Gastroesophageal sphincter (tissue), 4 donors: ENCODE data around the gene KRT6C. TPM values are rescaled to one million over a fixed set of nuclear protein-coding genes. Genes with fewer than 3 reads are reported as not detected.

Source experiments
- ATAC-seq: fragments of 150-250 bp; one replicate; pipeline ENCODE4 v1.9.1; 2016; ENCODE audit warnings: mild to moderate bottlenecking, moderate library complexity
- H3K27ac ChIP-seq, 4 donors: fragments of 200-600 bp; sonication (generic) in 3 of 4; 1 replicate in 3 of 4; 2 replicates in 1 of 4; pipeline ENCODE4 v1.5.1; 2016 to 2019
- H3K27me3 ChIP-seq: fragments of 200-600 bp; sonication (generic); one replicate; pipeline ENCODE4 v1.5.1; 2019
- H3K36me3 ChIP-seq, 2 donors: fragments of 200-600 bp; sonication (generic); one replicate each; pipeline ENCODE4 v1.5.1; 2019; ENCODE audit warnings: control low read depth in 1 of 2
- H3K4me1 ChIP-seq, 3 donors: fragments of 200-600 bp; sonication (generic); 1 replicate in 2 of 3; 2 replicates in 1 of 3; pipeline ENCODE4 v1.5.1; 2016 to 2019; ENCODE audit warnings: control low read depth in 2 of 3
- H3K4me3 ChIP-seq, 2 donors: fragments of 200-600 bp; sonication (generic); one replicate each; pipeline ENCODE4 v1.5.1; 2019; ENCODE audit warnings: mild to moderate bottlenecking in 1 of 2, moderate library complexity in 1 of 2
- H3K9me3 ChIP-seq, 3 donors: fragments of 200-600 bp; sonication (generic); one replicate each; pipeline ENCODE4 v1.5.1; 2017 to 2019; ENCODE audit warnings: control low read depth in 2 of 3
- CTCF ChIP-seq, 4 experiments: fragments of 200-600 bp in 2 of 4; fragments of 450-650 bp in 2 of 4; sonication (generic) in 1 of 4; IDR thresholded peaks; one replicate each; pipeline ENCODE4 v1.5.1; 2017 to 2019; ENCODE audit warnings: antibody characterized with exemption in 4 of 4, mild to moderate bottlenecking in 2 of 4, moderate library complexity in 2 of 4
- EP300 ChIP-seq: sonication (generic); formaldehyde crosslinking; IDR thresholded peaks from one replicate; pipeline ENCODE4 v1.6.1; 2017; ENCODE audit warnings: antibody characterized with exemption, mild to moderate bottlenecking
- POLR2A ChIP-seq, 2 donors: fragments of 450-650 bp; IDR thresholded peaks; one replicate each; pipeline ENCODE4 v1.6.1; 2017; ENCODE audit warnings: antibody characterized with exemption in 2 of 2, mild to moderate bottlenecking in 2 of 2, moderate library complexity in 1 of 2
- POLR2AphosphoS5 ChIP-seq: sonication (generic); formaldehyde crosslinking; IDR thresholded peaks from one replicate; pipeline ENCODE4 v1.6.1; 2017; ENCODE audit warnings: antibody characterized with exemption
- WGBS, 2 donors: methylation state at CpG; one replicate each; pipeline ENCODE4 v1.1.5; 2018; ENCODE audit warnings: low coverage in 1 of 2; 5-methylcytosine and 5-hydroxymethylcytosine counted together
- total RNA-seq, 4 donors: library from RNA; depleted of rRNA; stranded (reverse); fragments of >200 nt; gene quantifications; one replicate each; pipeline ENCODE4 v1.1.0, GENCODE V29; 2016

KRT6C gene
- total RNA-seq, 4 donors from 2014 or later: 0.50 to 52.0 (median 17.1) TPM; not detected in 1

GRCh38 chr12:52438305-52439301, 35.0 kb downstream of the KRT6C start:
- Histone ChIP-seq H3K4me1 (no peaks in the 10 kb centered on the region), H3K36me3 (no peaks in the 10 kb centered on the region), H3K9me3 (no peaks in the 10 kb centered on the region), H3K27me3 (peaks cover 19% of the 10 kb centered on the region), H3K4me3 (no peak overlapping the region), H3K27ac (no peak overlapping the region)
- ATAC-seq: no peak
- WGBS, 2 donors: 80 to 83% methylated on average over 3 to 6 of the region's 8 CpGs
- no peak for TF ChIP-seq POLR2AphosphoS5
- no peak for TF ChIP-seq POLR2A (IDR thresholded peaks at IDR 0.05)
- no peak for TF ChIP-seq CTCF (IDR thresholded peaks at IDR 0.05)
- no peak for TF ChIP-seq EP300

- ATAC-seq: no peak
- WGBS, 2 donors: 76% methylated on average over 2 of the region's 9 CpGs; no CpG with 5 or more reads in 1 of the 2 donors
- Histone ChIP-seq H3K9me3 (no peaks in the 10 kb centered on the region), H3K4me1 (no peaks in the 10 kb centered on the region), H3K27me3 (peaks cover 22% of the 10 kb centered on the region), H3K4me3 (no peak overlapping the region), H3K36me3 (no peaks in the 10 kb centered on the region), H3K27ac (no peak overlapping the region)
- TF ChIP-seq CTCF (IDR thresholded peaks at IDR 0.05) (no peak), EP300 (no peak), POLR2A (IDR thresholded peaks at IDR 0.05) (no peak), POLR2AphosphoS5 (no peak)
These were observed 36.1 kb downstream of the KRT6C start for GRCh38 chr12:52437508-52437907.

GRCh38 chr12:52436828-52437474, 36.7 kb downstream of the KRT6C start:
- Histone ChIP-seq H3K27ac (no peak overlapping the region), H3K9me3 (no peaks in the 10 kb centered on the region), H3K36me3 (no peaks in the 10 kb centered on the region), H3K4me3 (no peak overlapping the region), H3K27me3 (peaks cover 22% of the 10 kb centered on the region), H3K4me1 (no peaks in the 10 kb centered on the region)
- 63 to 90% methylated on average over 2 to 8 of the region's 9 CpGs for WGBS, 2 donors
- TF ChIP-seq EP300: no peak
- TF ChIP-seq CTCF (IDR thresholded peaks at IDR 0.05): no peak
- no peak for TF ChIP-seq POLR2AphosphoS5
- no peak for ATAC-seq

GRCh38 chr12:52436000-52436827, 37.4 kb downstream of the KRT6C start:
- Histone ChIP-seq H3K9me3 (no peaks in the 10 kb centered on the region), H3K4me1 (no peaks in the 10 kb centered on the region), H3K36me3 (no peaks in the 10 kb centered on the region), H3K27me3 (peaks cover 26% of the 10 kb centered on the region), H3K4me3 (no peak overlapping the region), H3K27ac (no peak overlapping the region)
- TF ChIP-seq POLR2A (IDR thresholded peaks at IDR 0.05) (no peak), CTCF (IDR thresholded peaks at IDR 0.05) (no peak), EP300 (no peak)
- 41 to 68% methylated on average over 4 to 6 of the region's 9 CpGs for WGBS, 2 donors
- ATAC-seq: no peak
